GM19351 (cell line): ENCODE data around the gene AXL.

Experiments
- ATAC-seq: cut with Tn5 transposase; IDR thresholded peaks from one replicate; pipeline ENCODE4 v1.9.1; 2021; ENCODE audit warnings: mild to moderate bottlenecking, moderate library complexity; ENCODE audit not compliant: unreplicated experiment

Gene AXL

GRCh38 chr19:41233748-41234240, 14.8 kb downstream of the AXL start:
- no peak for ATAC-seq

GRCh38 chr19:41234512-41235168, 15.6 kb downstream of the AXL start:
- ATAC-seq = no peak

GRCh38 chr19:41235480-41235879, 16.5 kb downstream of the AXL start:
- no peak for ATAC-seq

GRCh38 chr19:41238244-41238643, 19.2 kb downstream of the AXL start:
- no peak for ATAC-seq

- ATAC-seq = no peak
Measured at GRCh38 chr19:41239363-41239762, 20.3 kb downstream of the AXL start.

- no peak for ATAC-seq
Measured at GRCh38 chr19:41239961-41240574, 21.0 kb downstream of the AXL start.

- ATAC-seq = no peak
Measured at GRCh38 chr19:41241859-41242258, 22.8 kb downstream of the AXL start.

GRCh38 chr19:41244117-41244516, 25.1 kb downstream of the AXL start:
- no peak for ATAC-seq

GRCh38 chr19:41245843-41246242, 26.8 kb downstream of the AXL start:
- no peak for ATAC-seq

- ATAC-seq = no peak
Measured at GRCh38 chr19:41248895-41249294, 29.9 kb downstream of the AXL start.

GRCh38 chr19:41249707-41250423, 30.8 kb downstream of the AXL start:
- ATAC-seq = no peak

GRCh38 chr19:41253660-41254059, 34.6 kb downstream of the AXL start:
- ATAC-seq = no peak

- ATAC-seq = no peak
Measured at GRCh38 chr19:41255171-41255570, 36.1 kb downstream of the AXL start.

- no peak for ATAC-seq
Measured at GRCh38 chr19:41261474-41262190, 42.6 kb downstream of the AXL start.

GRCh38 chr19:41263042-41263849, 44.2 kb downstream of the AXL start:
- ATAC-seq = no peak

- ATAC-seq = peak; percentile 64
Measured at GRCh38 chr19:41263850-41264580, 45.0 kb downstream of the AXL start, which contains the start of gene HNRNPUL1. Gene HNRNPUL1 (plus strand): TSS chr19:41264372. CDS start chr19:41264504, 132 bp downstream.

GRCh38 chr19:41264581-41265394, 45.8 kb downstream of the AXL start:
- ATAC-seq = no peak

- ATAC-seq = no peak
Measured at GRCh38 chr19:41265395-41266153, 46.6 kb downstream of the AXL start.
